ENCODE measurements around the gene FCHSD2.

The FCHSD2 gene

DNA sequence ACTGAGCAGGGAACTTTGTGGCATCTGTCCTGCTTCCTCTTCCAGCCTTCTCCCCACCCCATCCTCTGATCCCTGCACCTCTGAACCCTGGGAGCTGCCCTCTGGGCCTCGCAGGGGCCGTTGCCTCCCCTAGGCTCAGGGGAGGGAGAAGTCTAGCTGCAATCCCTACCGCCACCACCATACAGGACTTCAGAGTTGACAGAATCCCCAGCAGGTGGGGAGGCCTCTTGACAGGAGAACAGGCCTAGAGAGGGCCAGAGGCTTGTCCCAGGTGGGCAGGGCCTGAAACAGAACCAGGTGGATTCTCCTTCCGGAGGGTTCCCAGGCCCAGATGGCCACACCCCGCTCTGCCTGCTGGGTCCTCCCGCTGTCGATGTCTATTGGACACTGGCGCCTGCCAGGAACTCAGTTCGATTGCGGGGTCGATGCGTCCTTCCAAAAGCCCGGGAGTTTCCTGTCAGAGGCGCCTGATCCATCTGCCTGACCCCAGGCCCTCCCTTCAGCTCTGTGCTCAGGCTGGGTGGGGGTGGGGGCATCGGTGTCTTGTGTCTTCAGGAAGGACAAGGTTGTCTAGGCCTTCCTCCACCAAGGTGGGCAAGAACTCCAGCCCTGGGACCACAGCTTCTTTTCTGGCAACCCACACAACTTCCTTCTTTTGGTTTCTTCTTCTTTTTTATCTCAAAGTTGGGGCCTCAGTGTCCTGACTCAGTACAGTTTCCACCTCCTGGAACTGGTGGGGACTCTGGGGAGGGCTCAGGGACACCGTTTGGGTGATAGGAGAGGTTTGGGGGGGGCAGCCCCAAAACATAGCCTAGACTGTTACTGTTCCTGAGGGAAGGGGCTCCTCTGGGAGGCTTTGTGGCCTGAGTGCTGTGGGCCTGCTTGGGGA, 354.7 kb downstream of the FCHSD2 start:
- ATAC-seq, result peak; percentile 45 to 52
